Stimulated activated CD4-positive, alpha-beta T cell treated with anti-CD3 and anti-CD28 coated beads, TNF-alpha, amount 100 ng/mL, for 48 hours (primary cell): ENCODE data around the gene MACROH2A1.

ENCODE experiments used
- DNase-seq, 3 donors: peaks; one replicate each; pipeline ENCODE4 v3.0.0-alpha.2; 2020; ENCODE audit warnings: low read depth in 3 of 3

MACROH2A1 gene

GRCh38 chr5:135356522-135357318 lies 42.3 kb downstream of the MACROH2A1 start:
- no peak for DNase-seq

GRCh38 chr5:135355169-135355568 lies 43.9 kb downstream of the MACROH2A1 start:
- DNase-seq, result no peak

DNA sequence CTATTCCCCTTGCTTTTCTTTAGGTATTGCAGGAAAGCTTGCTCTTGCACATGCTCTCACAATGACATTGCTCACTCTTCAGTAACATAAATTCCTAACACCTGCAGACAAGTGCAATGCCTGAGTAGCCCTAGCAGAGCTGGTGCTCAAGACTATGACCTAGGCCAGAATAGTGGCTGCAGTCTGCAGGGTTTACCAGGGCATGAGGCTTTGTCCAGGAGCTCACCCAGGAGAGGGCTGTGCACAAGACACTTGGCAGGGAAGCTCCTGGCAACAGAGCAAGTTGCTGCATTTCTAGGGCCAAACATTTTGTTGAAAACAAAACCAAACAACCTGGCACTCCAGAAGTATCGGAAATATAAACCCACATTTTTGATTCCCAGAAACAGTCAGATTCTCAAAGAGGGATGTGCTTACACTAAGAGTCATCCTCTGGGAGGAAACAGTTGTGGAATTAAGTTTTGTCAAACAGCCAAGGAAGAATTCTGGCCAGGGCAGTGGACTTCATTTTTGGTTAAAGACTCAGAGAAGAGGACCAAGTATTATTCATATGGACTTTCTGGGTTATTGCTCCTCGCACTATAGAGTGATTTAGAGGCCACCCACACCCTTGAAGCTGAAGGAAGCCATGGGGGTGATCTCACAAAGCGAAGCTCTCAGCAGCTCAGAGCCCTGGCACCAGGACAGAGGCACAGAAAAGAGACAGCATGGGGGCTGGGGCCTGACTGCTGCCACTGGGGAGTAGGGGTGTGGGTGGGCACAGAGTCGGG lies 44.9 kb downstream of the MACROH2A1 start:
- DNase-seq, result no peak

DNA sequence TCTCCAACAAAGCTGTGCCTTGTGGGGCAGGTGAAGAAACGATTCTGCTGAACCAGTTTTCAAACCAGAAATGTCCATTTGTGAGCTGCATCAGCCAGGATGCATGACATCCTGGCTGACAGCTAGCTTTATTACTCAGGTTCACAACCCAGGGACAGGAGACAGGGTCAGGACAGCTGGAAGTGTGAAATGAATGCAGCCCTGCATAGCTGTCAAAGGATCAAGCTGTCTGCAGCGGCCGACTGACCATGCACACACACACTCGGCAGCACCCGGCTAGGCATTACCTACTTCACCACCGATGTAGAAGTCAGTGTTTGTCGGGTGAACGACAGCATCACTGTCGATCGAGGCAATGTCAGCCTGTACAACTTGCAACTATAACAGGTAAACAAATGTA lies 48.5 kb downstream of the MACROH2A1 start:
- no peak for DNase-seq

GRCh38 chr5:135349886-135350285 lies 49.1 kb downstream of the MACROH2A1 start:
- DNase-seq, result no peak

DNA sequence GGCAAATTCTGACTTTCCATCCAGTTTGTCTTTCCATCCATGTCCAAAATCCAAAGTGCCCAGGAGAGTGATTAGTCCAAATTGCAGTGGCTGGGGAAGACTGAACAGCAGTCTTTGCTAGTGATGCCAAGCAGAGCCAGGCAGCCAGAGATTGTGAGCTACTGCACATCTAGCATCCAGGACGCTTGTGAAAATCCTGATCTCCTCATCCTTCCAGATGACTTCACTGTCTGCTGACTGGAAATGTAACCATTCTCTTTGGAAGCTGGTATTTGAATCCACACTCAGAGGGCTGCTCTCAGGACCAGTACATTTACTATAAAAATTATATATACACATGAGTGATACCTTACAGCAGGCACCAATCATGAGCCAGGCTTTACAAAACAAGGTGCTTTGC lies 49.6 kb downstream of the MACROH2A1 start:
- DNase-seq, result no peak

DNA sequence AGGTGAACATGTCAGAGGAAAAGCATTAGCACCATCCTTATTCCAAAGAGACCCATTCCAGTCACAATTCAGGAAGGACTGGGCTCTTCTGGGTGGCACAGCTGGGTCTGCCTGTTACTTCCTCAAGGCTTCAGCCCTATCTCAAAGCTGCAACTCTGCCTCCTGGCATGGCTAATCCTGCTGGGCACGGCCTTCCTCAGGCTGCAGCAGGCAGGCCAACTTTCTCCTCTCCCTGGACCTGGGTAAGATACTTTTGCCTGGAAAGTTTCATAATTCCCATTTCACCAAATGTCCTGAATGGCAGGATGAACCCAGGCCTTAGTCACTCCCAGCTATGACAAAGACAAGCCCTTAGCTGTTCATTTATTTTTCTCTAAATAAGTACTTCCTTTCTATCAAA lies 50.1 kb downstream of the MACROH2A1 start:
- DNase-seq, result no peak

DNA sequence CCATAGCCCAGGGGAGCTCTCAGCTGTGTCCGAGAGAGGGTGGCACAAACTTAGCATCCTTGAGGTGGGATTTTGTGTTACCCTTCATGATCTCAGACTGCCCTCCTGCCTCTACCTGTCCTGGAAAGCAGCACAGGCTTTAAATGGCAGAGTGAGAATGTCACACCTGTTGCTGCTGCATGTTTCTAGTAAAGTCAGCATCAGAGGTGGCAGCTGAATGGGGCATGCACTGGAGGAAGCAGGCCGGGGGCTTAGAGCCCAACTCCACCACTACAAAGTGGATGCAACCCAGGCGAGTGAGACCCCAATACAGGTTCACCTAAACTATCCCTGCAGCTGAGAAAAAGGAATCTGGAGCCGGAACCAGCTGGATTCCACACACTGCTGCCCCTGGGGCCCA lies 51.6 kb downstream of the MACROH2A1 start:
- DNase-seq, result no peak

DNA sequence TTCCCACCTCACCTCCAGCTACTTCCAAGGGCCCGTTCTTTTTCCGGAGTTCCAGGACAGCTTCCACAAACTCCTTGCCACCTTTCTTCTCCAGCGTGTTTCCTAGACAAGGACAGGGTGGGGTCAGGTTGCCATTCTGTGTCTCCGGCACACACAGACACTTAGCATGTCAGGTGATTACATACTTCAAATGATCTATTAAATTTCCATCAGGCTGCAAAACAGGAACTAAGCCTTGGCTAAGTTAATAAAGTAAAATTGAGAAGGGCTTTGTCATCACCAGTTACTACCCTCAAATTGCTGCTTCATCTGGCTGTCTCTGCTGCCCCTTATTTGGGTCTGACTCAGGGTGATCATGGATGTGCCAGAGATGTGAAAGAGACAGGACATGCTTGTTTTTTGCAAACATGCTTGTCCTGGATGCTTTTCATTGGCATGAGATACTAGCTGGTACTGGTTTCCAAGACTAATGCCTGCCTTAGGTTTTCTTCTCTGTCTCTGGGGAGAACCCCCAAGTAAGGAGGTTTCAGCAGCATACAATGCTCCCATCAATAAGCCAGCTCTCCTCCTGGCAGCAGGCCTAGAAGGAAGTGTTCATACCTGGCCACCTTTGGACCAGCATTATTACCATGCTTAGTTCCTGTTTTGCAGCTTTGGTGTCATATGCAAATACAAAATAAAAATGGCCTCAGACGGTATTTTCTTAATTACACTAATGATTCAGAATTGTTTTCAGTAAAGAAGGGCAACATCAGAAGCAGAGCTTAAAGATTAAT lies 52.9 kb downstream of the MACROH2A1 start:
- no peak for DNase-seq

DNA sequence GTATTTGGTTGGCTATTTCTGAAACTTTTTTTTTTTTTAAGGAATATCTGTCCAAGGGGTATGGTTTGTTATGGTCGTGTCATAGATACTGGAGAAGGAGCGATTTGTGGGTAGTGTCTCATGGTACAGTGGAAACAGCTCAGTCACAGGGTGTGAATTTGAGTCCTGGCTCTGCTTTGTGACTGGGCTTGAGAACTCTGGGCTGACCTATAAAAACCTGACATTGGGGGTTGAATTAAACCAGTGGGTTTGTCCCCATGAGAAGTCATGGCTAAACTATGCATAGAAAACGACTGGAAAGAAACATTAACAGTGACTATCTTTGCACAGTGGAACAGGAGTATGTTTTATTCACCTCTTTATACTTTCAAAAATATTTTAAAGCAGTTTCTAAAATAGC lies 54.7 kb downstream of the MACROH2A1 start:
- no peak for DNase-seq

GRCh38 chr5:135343413-135343812 lies 55.6 kb downstream of the MACROH2A1 start:
- DNase-seq, result no peak

DNA sequence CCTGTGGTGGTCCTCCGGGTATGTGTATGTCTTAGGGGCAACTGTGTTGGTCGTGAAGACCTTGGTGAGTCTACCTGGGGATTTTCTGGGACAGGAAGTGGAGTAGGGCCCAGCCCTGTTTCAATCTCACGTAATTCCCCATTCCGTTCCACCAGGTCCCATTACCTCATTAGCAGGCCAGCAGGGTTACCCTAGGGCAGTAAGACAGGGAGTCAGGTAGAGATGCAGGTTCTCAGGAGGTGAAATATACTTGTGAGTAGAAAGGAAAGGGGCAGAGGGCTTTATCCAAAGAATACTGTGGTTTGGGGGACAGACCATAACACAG lies 56.5 kb downstream of the MACROH2A1 start:
- no peak for DNase-seq

DNA sequence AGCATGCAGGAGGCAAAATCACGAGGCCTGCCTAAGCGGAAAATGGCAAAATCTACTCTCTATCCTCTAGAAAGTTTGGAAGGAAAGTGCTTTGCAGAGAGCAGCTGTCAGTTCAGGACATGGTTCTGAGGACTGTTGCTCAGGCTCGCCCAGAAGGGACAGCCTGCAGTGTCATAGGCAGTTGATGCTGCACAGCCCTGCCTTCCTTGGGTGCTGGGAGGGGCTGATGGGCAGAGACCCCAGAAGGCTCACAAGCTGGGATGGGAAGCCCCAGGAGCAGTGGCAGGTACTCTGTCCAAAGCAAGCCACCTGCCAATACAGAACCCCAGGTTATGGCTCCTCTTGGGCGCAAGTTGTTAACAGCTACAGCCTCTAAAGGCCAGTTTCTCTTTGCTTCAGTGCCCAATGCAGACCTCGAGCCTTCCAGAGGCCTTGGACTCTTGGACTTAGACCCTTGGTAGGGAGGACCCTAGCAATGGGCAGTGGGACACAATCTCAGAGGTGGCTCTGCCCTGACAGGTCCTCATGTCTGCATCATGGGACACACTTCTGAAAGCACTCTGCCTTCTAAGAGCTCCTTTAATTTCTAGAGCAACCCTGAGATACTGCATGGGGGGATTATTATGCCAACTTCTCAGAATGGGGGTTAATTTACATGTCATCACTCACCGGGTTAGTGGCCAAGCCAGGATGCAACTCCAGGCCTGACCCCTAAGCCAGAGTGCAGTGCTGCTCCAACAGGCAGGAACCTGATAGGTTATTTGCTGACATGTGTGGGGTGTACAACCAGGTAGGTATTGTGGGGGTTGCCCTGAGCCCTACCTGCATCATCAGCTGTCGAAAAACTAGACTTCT lies 57.1 kb downstream of the MACROH2A1 start:
- no peak for DNase-seq

DNA sequence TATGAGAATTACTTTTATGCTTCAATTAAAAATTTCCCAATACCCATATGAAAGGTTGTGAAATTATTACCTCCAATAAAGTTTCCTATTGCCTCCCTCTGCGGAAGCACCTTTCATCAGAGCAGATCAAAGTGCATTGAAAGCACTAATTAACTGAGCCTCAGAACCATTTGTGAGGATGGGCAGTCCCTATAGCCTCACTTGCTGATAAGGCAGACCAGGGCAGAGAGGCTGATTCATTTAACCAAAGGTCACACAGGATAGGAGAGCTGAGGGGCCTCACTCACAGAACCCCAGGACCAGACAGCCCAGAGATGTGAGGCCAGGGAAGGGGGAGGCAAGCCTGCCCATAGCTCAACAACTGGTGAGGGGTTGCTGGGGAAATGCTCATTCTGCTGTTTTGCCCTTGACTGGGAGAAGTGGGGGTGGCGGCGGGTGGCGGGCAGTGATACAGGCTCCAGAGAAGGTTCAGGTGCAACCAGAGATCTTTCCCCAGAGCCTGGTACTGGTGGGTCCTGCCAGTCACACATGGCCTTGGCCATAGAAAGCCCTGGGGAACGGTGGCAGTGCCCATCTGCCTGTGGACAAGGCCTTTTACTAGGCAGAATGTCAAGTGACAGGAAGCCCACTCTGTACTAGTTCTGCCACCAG lies 57.9 kb downstream of the MACROH2A1 start:
- no peak for DNase-seq

DNA sequence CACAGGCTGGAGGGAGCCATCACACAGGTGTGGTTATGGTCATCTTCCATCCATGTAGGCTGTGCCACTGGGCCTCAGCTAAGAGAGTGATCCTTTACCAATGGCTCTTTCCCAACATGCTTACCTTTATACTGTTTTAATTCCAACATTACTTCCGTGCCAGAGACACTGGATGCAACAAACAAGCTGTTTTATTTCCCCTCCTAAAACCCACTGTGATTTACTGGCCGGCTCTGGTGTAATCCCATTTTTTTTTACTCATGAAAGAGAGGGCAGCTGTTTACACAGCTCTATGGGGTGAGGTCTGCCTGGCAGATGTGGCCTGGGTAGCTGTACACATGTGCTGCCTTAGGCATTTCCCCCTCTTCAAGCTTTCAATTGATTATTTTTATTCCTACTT lies 58.5 kb downstream of the MACROH2A1 start:
- no peak for DNase-seq

DNA sequence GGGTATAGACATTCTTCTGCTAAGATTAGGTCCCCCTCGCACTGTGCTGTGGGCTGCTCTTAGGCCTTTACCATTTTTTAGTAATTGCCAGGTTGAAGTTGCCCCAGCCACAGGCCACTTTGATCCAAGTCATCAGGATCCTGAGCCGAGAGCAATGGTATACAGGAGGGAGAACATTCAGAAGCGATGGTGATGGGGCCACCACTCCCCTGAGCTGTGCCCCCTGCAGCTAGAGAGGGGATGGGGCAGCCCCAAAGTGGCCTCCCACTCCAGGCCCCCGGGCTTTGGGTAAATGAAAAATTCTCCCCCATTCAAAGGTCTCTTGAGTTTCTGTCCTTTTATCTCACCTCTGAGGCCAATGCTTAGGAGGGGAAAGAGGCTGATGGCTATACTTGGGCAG lies 59.4 kb downstream of the MACROH2A1 start:
- DNase-seq, result no peak

DNA sequence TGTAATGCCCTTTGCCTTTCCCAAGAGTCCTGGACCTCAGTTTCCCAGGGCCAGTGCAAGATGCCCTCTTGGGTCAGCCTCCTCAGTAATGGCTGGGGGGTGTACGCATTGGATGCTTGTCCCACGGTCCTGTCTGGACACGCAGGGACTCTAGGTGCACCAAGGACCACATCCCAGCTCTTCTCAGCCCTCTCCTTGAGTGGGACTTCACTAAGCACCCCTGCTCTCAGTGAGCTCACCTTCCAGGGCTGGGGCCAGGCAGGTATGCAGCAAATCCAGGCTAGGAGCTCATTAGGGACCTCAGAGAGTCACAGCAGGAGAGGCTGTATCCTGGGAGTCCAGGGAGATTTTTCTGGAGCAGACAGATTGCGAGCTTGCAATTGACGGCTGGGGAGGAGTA lies 59.8 kb downstream of the MACROH2A1 start:
- no peak for DNase-seq

DNA sequence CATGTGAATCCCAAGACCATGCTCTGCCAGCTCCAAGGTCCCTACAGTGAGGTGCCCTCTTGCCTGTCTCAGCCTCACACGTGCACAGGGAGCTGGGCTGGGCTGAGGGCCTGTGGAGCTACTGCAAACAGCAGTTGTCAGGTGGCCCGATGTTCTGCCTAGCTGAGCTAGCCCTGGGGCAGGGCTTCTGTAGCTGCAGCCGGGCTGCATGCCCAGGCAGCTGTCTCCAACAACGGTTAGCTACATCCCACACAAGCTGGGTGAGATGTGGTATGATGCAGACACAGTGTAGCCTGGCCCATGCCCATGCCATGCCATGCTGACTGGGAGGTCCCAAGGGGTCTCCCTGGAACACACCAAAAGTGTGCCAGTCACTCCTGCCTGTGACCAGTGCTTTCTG lies 62.0 kb downstream of the MACROH2A1 start:
- no peak for DNase-seq

- DNase-seq, result no peak
Observed at GRCh38 chr5:135335031-135335828, 63.8 kb downstream of the MACROH2A1 start.

DNA sequence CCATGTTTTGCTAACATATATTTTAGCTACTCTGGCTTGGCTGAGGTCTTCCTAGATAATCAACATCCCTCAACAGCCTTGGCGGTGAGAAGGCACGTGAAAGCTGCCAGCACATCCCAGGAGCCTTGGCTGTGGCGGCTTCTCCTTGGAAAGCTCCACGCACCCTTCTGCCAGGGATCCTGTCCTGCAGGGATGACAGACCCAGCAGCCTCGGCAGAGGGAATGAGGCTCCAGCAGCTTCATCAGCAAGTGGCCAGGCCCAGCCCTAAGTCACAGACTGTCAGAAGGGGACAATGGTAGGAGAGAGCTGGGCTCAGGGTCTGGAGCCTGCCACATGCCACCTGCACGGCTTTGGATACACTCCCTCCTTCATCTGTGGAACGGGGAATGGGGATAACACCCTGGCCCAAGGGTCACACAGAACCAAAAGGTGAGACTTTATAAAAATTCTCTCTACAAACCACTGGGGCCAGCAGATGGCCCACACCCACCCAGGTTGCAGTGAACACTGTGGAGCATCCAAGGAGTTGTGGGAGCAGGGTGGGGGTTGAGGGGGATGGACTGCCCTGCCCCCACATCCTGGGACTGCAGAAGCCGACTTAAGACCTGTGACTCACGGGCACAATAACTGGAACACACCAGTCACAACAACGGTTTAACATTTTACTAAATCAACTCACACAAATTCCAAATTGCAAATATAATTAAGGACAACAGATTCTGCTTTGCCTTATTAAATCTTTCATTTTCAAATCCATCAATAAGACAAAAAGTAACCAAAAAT lies 65.1 kb downstream of the MACROH2A1 start:
- no peak for DNase-seq
